Activated CD4-positive, alpha-beta T cell treated with anti-CD3 and anti-CD28 coated beads, Interleukin-10, Interleukin-2, amounts not matched to agents 100 ng/mL and 50 ng/mL, durations not matched to agents 16 hours and 8 hours (primary cell): Measurements from ENCODE around the gene CMIP.
"Not testable (repeated sequence)": the region's sequence is repeated elsewhere in the genome, so short reads cannot be mapped to it uniquely, and the experiment has no call there.

Source experiments
- DNase-seq: peaks from one replicate; pipeline ENCODE4 v3.0.0-alpha.2; 2020

Gene CMIP

GRCh38 chr16:81732699-81733098 is 288.1 kb downstream of the CMIP start:
- no peak for DNase-seq

GRCh38 chr16:81733295-81733694 is 288.7 kb downstream of the CMIP start:
- no peak for DNase-seq

- no peak for DNase-seq
These were observed 290.2 kb downstream of the CMIP start for GRCh38 chr16:81734632-81735434.

- peak; percentile 88 for DNase-seq
These were observed 293.4 kb downstream of the CMIP start for GRCh38 chr16:81737885-81738536.

GRCh38 chr16:81738783-81739496 is 294.3 kb downstream of the CMIP start:
- no peak for DNase-seq

GRCh38 chr16:81739503-81739902 is 294.9 kb downstream of the CMIP start:
- DNase-seq, result no peak

- no peak for DNase-seq
These were observed 295.6 kb downstream of the CMIP start for GRCh38 chr16:81740169-81740568.

GRCh38 chr16:81741430-81741770 is 296.8 kb downstream of the CMIP start:
- not testable (repeated sequence) for DNase-seq

GRCh38 chr16:81744385-81744784 is 299.8 kb downstream of the CMIP start:
- no peak for DNase-seq

GRCh38 chr16:81744911-81745310 is 300.3 kb downstream of the CMIP start:
- DNase-seq, result no peak

- peak; percentile 86 for DNase-seq
These were observed 301.3 kb downstream of the CMIP start for GRCh38 chr16:81745704-81746558.

GRCh38 chr16:81746566-81746965 is 302.0 kb downstream of the CMIP start:
- DNase-seq, result no peak

- DNase-seq, result peak; percentile 32
These were observed 304.0 kb downstream of the CMIP start for GRCh38 chr16:81748476-81749198.

GRCh38 chr16:81752225-81752875 is 307.7 kb downstream of the CMIP start:
- peak; percentile 4 for DNase-seq

GRCh38 chr16:81752876-81753227 is 308.2 kb downstream of the CMIP start:
- DNase-seq, result no peak

- DNase-seq, result no peak
These were observed 310.2 kb downstream of the CMIP start for GRCh38 chr16:81754858-81755257.

GRCh38 chr16:81755915-81756614 is 311.5 kb downstream of the CMIP start:
- DNase-seq, result no peak

- DNase-seq, result no peak
These were observed 312.2 kb downstream of the CMIP start for GRCh38 chr16:81756615-81757356.

GRCh38 chr16:81758376-81758775 is 313.8 kb downstream of the CMIP start:
- no peak for DNase-seq
